A549 (cell line): Measurements from ENCODE around the gene RPA1. TPM values are rescaled to one million over a fixed set of nuclear protein-coding genes. Genes with fewer than 3 reads are reported as not detected.

Source experiments
- ATAC-seq, 2 experiments: fragments of 200-7000 bp in 1 of 2; fragments of >200 bp in 1 of 2; cut with Nextera tagmentation in 1 of 2; cut with Tn5 transposase in 1 of 2; 3 replicates each; pipeline versions ENCODE4 v1.8.0 to v1.9.1; 2018 to 2020; ENCODE audit warnings: mild to moderate bottlenecking in 1 of 2, moderate library complexity in 1 of 2
- CTCF ChIA-PET: fragments of 300-600 bp; sonication (Branson Sonifier 250); formaldehyde crosslinking; extraction: SDS; loops from one replicate; lab custom pipeline; 2021; ENCODE audit warnings: antibody characterized with exemption, inconsistent platforms; lab: Yijun Ruan, JAX
- POLR2A ChIA-PET: fragments of 350-600 bp; formaldehyde crosslinking; extraction: SDS; loops from one replicate; lab custom pipeline; 2021; ENCODE audit warnings: antibody characterized with exemption, inconsistent platforms; lab: Yijun Ruan, JAX
- DNase-seq, 2 experiments: peaks; one replicate each; pipeline versions ENCODE4 v3.0.0 to v3.0.0-alpha.2; 2011 to 2016; ENCODE audit warnings: low read depth in 1 of 2, low spot score in 1 of 2
- FAIRE-seq: peaks from 2 replicates; lab custom pipeline; 2011; peaks lifted over from hg19 to GRCh38; lab: Jason Lieb, UNC
- H3K27ac ChIP-seq, 2 experiments: fragments of >200 bp; sonication (Bioruptor Twin); formaldehyde crosslinking; 3 replicates each; pipeline ENCODE4 v1.5.1; 2016 to 2017
- H3K4me1 ChIP-seq: fragments of >200 bp; sonication (Bioruptor Twin); formaldehyde crosslinking; 3 replicates; pipeline ENCODE4 v1.6.1; 2016
- H3K4me2 ChIP-seq: fragments of >200 bp; sonication (Bioruptor Twin); formaldehyde crosslinking; 3 replicates; pipeline ENCODE4 v1.6.1; 2016
- H3K4me3 ChIP-seq: fragments of >200 bp; sonication (Bioruptor Twin); formaldehyde crosslinking; 3 replicates; pipeline ENCODE4 v1.5.1; 2016
- H3K9me3 ChIP-seq: fragments of >200 bp; sonication (Bioruptor Twin); formaldehyde crosslinking; 3 replicates; pipeline ENCODE4 v1.6.1; 2016
- BCL3 ChIP-seq: fragments of >200 bp; sonication (Bioruptor Twin); formaldehyde crosslinking; IDR thresholded peaks from 3 replicates; pipeline ENCODE4 v1.6.1; 2016
- BHLHE40 ChIP-seq: IDR thresholded peaks from 2 replicates; pipeline ENCODE4 v1.6.1; 2012; ENCODE audit warnings: low read depth, low read length, inconsistent platforms
- CBX2 ChIP-seq: fragments of 200-600 bp; sonication (generic); IDR thresholded peaks from 2 replicates; pipeline ENCODE4 v1.6.1; 2016; ENCODE audit warnings: low read depth, mild to moderate bottlenecking, borderline replicate concordance
- CHD2 ChIP-seq: fragments of 150-350 bp; IDR thresholded peaks from 2 replicates; pipeline ENCODE4 v1.6.1; 2014; ENCODE audit warnings: low read length; ENCODE audit not compliant: partially characterized antibody
- EHF ChIP-seq: fragments of 250-450 bp; sonication (Bioruptor Pico); IDR thresholded peaks from 2 replicates; pipeline ENCODE4 v1.5.0; 2020; ENCODE audit warnings: mild to moderate bottlenecking
- FOSL2 ChIP-seq, 2 experiments: fragments of 450-650 bp in 1 of 2; fragments of >200 bp in 1 of 2; sonication (Bioruptor Twin) in 1 of 2; formaldehyde crosslinking; IDR thresholded peaks; 2 replicates each; pipeline versions ENCODE4 v1.5.0 to v1.6.1; 2016 to 2020; ENCODE audit warnings: mild to moderate bottlenecking in 1 of 2, moderate library complexity in 1 of 2
- FOXS1 ChIP-seq: fragments of 250-450 bp; sonication (Bioruptor Pico); IDR thresholded peaks from 2 replicates; pipeline ENCODE4 v1.5.0; 2020; ENCODE audit warnings: mild to moderate bottlenecking, moderate library complexity
- GATA3 ChIP-seq: IDR thresholded peaks from 2 replicates; pipeline ENCODE4 v1.6.1; 2012; ENCODE audit warnings: borderline replicate concordance
- HMGXB4 ChIP-seq: fragments of 250-450 bp; sonication (Bioruptor Pico); IDR thresholded peaks from 2 replicates; pipeline ENCODE4 v1.5.0; 2021; ENCODE audit warnings: mild to moderate bottlenecking, moderate library complexity, borderline replicate concordance
- HOXB13 ChIP-seq: fragments of 250-450 bp; sonication (Bioruptor Pico); IDR thresholded peaks from 2 replicates; pipeline ENCODE4 v1.5.0; 2020; ENCODE audit warnings: low read depth, mild to moderate bottlenecking, moderate library complexity
- HOXB5 ChIP-seq: fragments of 250-450 bp; sonication (Bioruptor Pico); IDR thresholded peaks from 2 replicates; pipeline ENCODE4 v1.5.0; 2020; ENCODE audit warnings: mild to moderate bottlenecking, moderate library complexity
- JUNB ChIP-seq: fragments of >200 bp; sonication (Bioruptor Twin); formaldehyde crosslinking; IDR thresholded peaks from 2 replicates; pipeline ENCODE4 v1.6.1; 2016
- KDM1A ChIP-seq: fragments of 200-600 bp; sonication (generic); IDR thresholded peaks from 2 replicates; pipeline ENCODE4 v1.6.1; 2016; ENCODE audit warnings: low read depth, mild to moderate bottlenecking
- MAFK ChIP-seq: fragments of 450-650 bp; IDR thresholded peaks from 2 replicates; pipeline ENCODE4 v1.6.1; 2014; ENCODE audit not compliant: partially characterized antibody
- NFE2L2 ChIP-seq: fragments of 150-350 bp; conservative IDR thresholded peaks from 2 replicates; pipeline ENCODE4 v1.6.1; 2014; ENCODE audit warnings: low read length
- NPAS2 ChIP-seq: fragments of 250-450 bp; sonication (Bioruptor Pico); IDR thresholded peaks from 2 replicates; pipeline ENCODE4 v1.8.0; 2022; ENCODE audit warnings: mild to moderate bottlenecking, moderate library complexity, borderline replicate concordance
- PBX3 ChIP-seq: IDR thresholded peaks from 2 replicates; pipeline ENCODE4 v1.6.1; 2012
- POLR2A ChIP-seq: IDR thresholded peaks from 2 replicates; pipeline ENCODE4 v1.6.1; 2012; ENCODE audit warnings: mild to moderate bottlenecking, low read length
- RAD21 ChIP-seq, 2 experiments: fragments of >200 bp in 1 of 2; sonication (Bioruptor Twin) in 1 of 2; formaldehyde crosslinking in 1 of 2; IDR thresholded peaks in 1 of 2; conservative IDR thresholded peaks in 1 of 2; 2 replicates in 1 of 2; 3 replicates in 1 of 2; pipeline ENCODE4 v1.6.1; 2012 to 2018; ENCODE audit warnings: inconsistent platforms in 1 of 2
- RFX5 ChIP-seq: fragments of 450-650 bp; IDR thresholded peaks from 2 replicates; pipeline ENCODE4 v1.7.1; 2014; ENCODE audit warnings: antibody characterized with exemption, mild to moderate bottlenecking, moderate library complexity
- RNF2 ChIP-seq: fragments of 200-600 bp; sonication (generic); IDR thresholded peaks from 2 replicates; pipeline ENCODE4 v1.6.1; 2016; ENCODE audit warnings: low read depth, mild to moderate bottlenecking, antibody characterized with exemption, moderate library complexity, borderline replicate concordance
- SREBF2 ChIP-seq: fragments of 450-650 bp; IDR thresholded peaks from 2 replicates; pipeline ENCODE4 v1.6.1; 2014; ENCODE audit warnings: mild to moderate bottlenecking, moderate library complexity
- TFCP2L1 ChIP-seq: fragments of 250-450 bp; sonication (Bioruptor Pico); IDR thresholded peaks from 2 replicates; pipeline ENCODE4 v1.5.0; 2021; ENCODE audit warnings: mild to moderate bottlenecking
- TP53 ChIP-seq: fragments of 250-450 bp; sonication (Bioruptor Pico); IDR thresholded peaks from 2 replicates; pipeline ENCODE4 v1.5.0; 2021; ENCODE audit warnings: mild to moderate bottlenecking, moderate library complexity
- ZC3H11A ChIP-seq: fragments of 450-650 bp; IDR thresholded peaks from 2 replicates; pipeline ENCODE4 v1.6.1; 2014; ENCODE audit warnings: antibody characterized with exemption, mild to moderate bottlenecking
- ZFP36 ChIP-seq: fragments of 450-650 bp; IDR thresholded peaks from 2 replicates; pipeline ENCODE4 v1.6.1; 2014; ENCODE audit warnings: borderline replicate concordance; ENCODE audit not compliant: partially characterized antibody
- ZSCAN20 ChIP-seq: fragments of 250-450 bp; sonication (Bioruptor Pico); IDR thresholded peaks from 2 replicates; pipeline ENCODE4 v1.8.0; 2022; ENCODE audit warnings: mild to moderate bottlenecking, moderate library complexity
- WGBS: methylation state at CpG from one replicate; pipeline ENCODE4 v1.1.6; 2017; ENCODE audit errors: missing lambda C conversion rate; 5-methylcytosine and 5-hydroxymethylcytosine counted together
- polyA plus RNA-seq, 4 experiments: library from polyadenylated mRNA; depleted of rRNA in 3 of 4; stranded (reverse); fragments of >200 nt; fragmentation: RNase III in 1 of 4; extraction: RNeasy Plus Mini Kit Qiagen cat#74134 plus additional on column Dnase treatment in 1 of 4; gene quantifications; 2 replicates in 3 of 4; 3 replicates in 1 of 4; pipeline ENCODE4 v1.2.3, GENCODE V29; 2011 to 2017
- TF ChIP-seq, protein P1 (sequence below): fragments of 250-450 bp; sonication (Bioruptor Pico); IDR thresholded peaks from 2 replicates; pipeline ENCODE4 v1.5.0; 2020; ENCODE audit warnings: low read depth, mild to moderate bottlenecking, moderate library complexity
- TF ChIP-seq, protein P2 (sequence below): IDR thresholded peaks from 2 replicates; pipeline ENCODE4 v1.6.1; 2012
- TF ChIP-seq, protein P3 (sequence below): IDR thresholded peaks from 2 replicates; pipeline ENCODE4 v1.6.1; 2012; ENCODE audit warnings: low read depth, borderline replicate concordance

RPA1 gene
- polyA plus RNA-seq, 2 of the 4 experiments (the other 2 are of a cell fraction), result 72.2 to 136 TPM

DNA sequence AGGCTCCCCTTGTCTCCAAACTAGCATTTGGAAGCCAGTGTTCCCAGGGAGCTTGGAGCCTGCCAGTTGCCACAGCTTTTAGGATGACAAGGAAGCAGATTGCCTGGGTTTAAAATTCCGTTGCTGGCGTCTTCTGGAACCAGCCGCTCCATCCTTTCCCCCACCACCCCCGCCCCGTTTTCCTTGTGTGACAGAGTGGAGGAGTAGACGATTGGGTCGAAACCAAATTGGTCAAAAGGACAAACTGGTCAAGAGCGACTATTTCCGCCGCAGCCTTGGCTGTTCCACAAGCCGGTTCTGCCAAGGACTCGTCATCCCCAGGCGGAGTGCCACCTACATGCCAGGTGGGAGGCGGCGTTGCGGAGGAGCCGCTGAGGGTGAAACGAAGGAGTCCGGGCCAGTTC is 91.1 kb downstream of the RPA1 start:
- H3K4me3 ChIP-seq, result no peak overlapping the region
- no peak overlapping the region for H3K4me2 ChIP-seq
- no peaks in the 10 kb centered on the region for H3K4me1 ChIP-seq
- FAIRE-seq (no peak), ATAC-seq (no peak), DNase-seq (no peak)
- H3K27ac ChIP-seq, result no peak overlapping the region
- ChIA-PET CTCF (interaction anchor here (1.9 to 4.8 kb wide), 3 partner anchors 11 to 105 kb away, joined by 6 to 39 read pairs (median 26); partner anchors contain the start of gene RTN4RL1), POLR2A (no interaction called here)
- WGBS, result 87% methylated on average over 19 of the region's 19 CpGs
- no peaks in the 10 kb centered on the region for H3K9me3 ChIP-seq
- TF ChIP-seq GATA3, result no peak
- TF ChIP-seq HOXB13 (CRISPR knock-in tag), result no peak
- no peak for TF ChIP-seq BHLHE40
- no peak for TF ChIP-seq JUNB
- TF ChIP-seq, protein P1, sequence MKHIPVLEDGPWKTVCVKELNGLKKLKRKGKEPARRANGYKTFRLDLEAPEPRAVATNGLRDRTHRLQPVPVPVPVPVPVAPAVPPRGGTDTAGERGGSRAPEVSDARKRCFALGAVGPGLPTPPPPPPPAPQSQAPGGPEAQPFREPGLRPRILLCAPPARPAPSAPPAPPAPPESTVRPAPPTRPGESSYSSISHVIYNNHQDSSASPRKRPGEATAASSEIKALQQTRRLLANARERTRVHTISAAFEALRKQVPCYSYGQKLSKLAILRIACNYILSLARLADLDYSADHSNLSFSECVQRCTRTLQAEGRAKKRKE (CRISPR knock-in tag), result no peak
- no peak for TF ChIP-seq POLR2A
- TF ChIP-seq ZSCAN20 (CRISPR knock-in tag), result no peak
- no peak for TF ChIP-seq ZC3H11A
- TF ChIP-seq RAD21 (conservative IDR thresholded peaks at IDR 0.05 in 1 of 2, IDR thresholded peaks at IDR 0.05 in 1 of 2), result no peak
- TF ChIP-seq CBX2, result no peak
- no peak for TF ChIP-seq HMGXB4 (CRISPR knock-in tag)
- no peak for TF ChIP-seq TFCP2L1 (CRISPR knock-in tag)
- no peak for TF ChIP-seq CHD2
- TF ChIP-seq, protein P2, sequence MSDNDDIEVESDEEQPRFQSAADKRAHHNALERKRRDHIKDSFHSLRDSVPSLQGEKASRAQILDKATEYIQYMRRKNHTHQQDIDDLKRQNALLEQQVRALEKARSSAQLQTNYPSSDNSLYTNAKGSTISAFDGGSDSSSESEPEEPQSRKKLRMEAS, result no peak
- no peak for TF ChIP-seq SREBF2

GRCh38 chr17:1928976-1929375 is 99.2 kb downstream of the RPA1 start:
- DNase-seq, result no peak
- TF ChIP-seq, protein P1 (CRISPR knock-in tag), result no peak
- TF ChIP-seq RNF2, result no peak
- no peak for TF ChIP-seq FOXS1 (CRISPR knock-in tag)
- TF ChIP-seq BHLHE40, result no peak
- no peak for TF ChIP-seq MAFK
- TF ChIP-seq TP53 (CRISPR knock-in tag), result no peak
- TF ChIP-seq ZC3H11A, result no peak
- no peak for TF ChIP-seq NFE2L2
- no peak for TF ChIP-seq HOXB13 (CRISPR knock-in tag)
- no peak for TF ChIP-seq KDM1A
- TF ChIP-seq RFX5, result no peak
- no peak for TF ChIP-seq NPAS2 (CRISPR knock-in tag)
- TF ChIP-seq EHF (CRISPR knock-in tag), result no peak
- no peak for TF ChIP-seq PBX3
- TF ChIP-seq, protein P3, sequence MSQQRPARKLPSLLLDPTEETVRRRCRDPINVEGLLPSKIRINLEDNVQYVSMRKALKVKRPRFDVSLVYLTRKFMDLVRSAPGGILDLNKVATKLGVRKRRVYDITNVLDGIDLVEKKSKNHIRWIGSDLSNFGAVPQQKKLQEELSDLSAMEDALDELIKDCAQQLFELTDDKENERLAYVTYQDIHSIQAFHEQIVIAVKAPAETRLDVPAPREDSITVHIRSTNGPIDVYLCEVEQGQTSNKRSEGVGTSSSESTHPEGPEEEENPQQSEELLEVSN, result no peak
- TF ChIP-seq SREBF2, result no peak
- TF ChIP-seq HOXB5 (CRISPR knock-in tag), result no peak
- no peak for TF ChIP-seq FOSL2 (IDR thresholded peaks at IDR 0.05)
- TF ChIP-seq FOSL2 (CRISPR knock-in tag; IDR thresholded peaks at IDR 0.05), result no peak
- no peak for TF ChIP-seq ZFP36
- TF ChIP-seq BCL3, result no peak
- H3K9me3 ChIP-seq, result no peaks in the 10 kb centered on the region
- FAIRE-seq, result no peak
- no peak overlapping the region for H3K27ac ChIP-seq
- 87% methylated on average over 12 of the region's 12 CpGs for WGBS
- no peak overlapping the region for H3K4me2 ChIP-seq
- CTCF ChIA-PET, result interaction anchor here (0.9 to 1.5 kb wide), 2 partner anchors 10 to 316 kb away, joined by 3 read pairs; no protein-coding TSS in a partner anchor
- ATAC-seq, result peak; percentile 25 to 40; a peak in 4 of 6 replicates
- POLR2A ChIA-PET, result no interaction called here
- H3K4me1 ChIP-seq, result no peaks in the 10 kb centered on the region
- no peak overlapping the region for H3K4me3 ChIP-seq
